K562 (cell line): ENCODE data around the gene FADS6. TPM values are rescaled to one million over a fixed set of nuclear protein-coding genes. Genes with fewer than 3 reads are reported as not detected.
"Not testable (repeated sequence)": the region's sequence is repeated elsewhere in the genome, so short reads cannot be mapped to it uniquely, and the experiment has no call there.

Experiments used
- ATAC-seq: fragments of 200-7000 bp; cut with Tn5 transposase; 3 replicates; pipeline ENCODE4 v1.9.1; 2020; ENCODE audit warnings: moderate library complexity
- BruUV-seq: library from RNA; stranded (reverse); fragments of 400-500 nt; replicated peaks from 2 replicates; lab custom pipeline; 2021; lab: Mats Ljungman, UMichigan
- CTCF ChIA-PET: fragments of 300-600 bp; formaldehyde crosslinking; extraction: SDS; loops from one replicate; lab custom pipeline; 2021; ENCODE audit warnings: low intra/inter-chr PET ratio; lab: Yijun Ruan, JAX
- POLR2A ChIA-PET: fragments of 300-600, 350-650 bp; sonication (Branson Sonifier 250); formaldehyde crosslinking; extraction: SDS; loops from one replicate; lab custom pipeline; 2021; ENCODE audit warnings: antibody characterized with exemption, inconsistent platforms; lab: Yijun Ruan, JAX
- DNase-seq, 4 experiments: peaks; one replicate each; pipeline versions ENCODE4 v3.0.0 to v3.0.0-alpha.2; 2011 to 2018; ENCODE audit warnings: low spot score in 3 of 4, mixed read lengths in 3 of 4; ENCODE audit errors: extremely low read depth in 1 of 4
- FAIRE-seq: peaks from 2 replicates; lab custom pipeline; 2011; peaks lifted over from hg19 to GRCh38; lab: Jason Lieb, UNC
- H2AFZ ChIP-seq: 2 replicates; pipeline ENCODE4 v1.6.0; 2011; ENCODE audit warnings: low read depth, low read length, control low read depth, inconsistent platforms
- H3K27ac ChIP-seq: fragments of 200-600 bp; 3 replicates; pipeline ENCODE4 v1.8.0; 2011; ENCODE audit warnings: low read depth, mild to moderate bottlenecking, control low read depth, inconsistent platforms, low read length, moderate library complexity, mixed read lengths; ENCODE audit errors: extremely low read depth
- H3K27me3 ChIP-seq, 2 experiments: fragments of 300-600 bp in 1 of 2; 2 replicates in 1 of 2; 3 replicates in 1 of 2; pipeline versions ENCODE4 v1.6.0 to v1.8.0; 2011; ENCODE audit warnings: inconsistent platforms in 2 of 2, low read length in 2 of 2, mild to moderate bottlenecking in 1 of 2, mixed read lengths in 1 of 2, moderate library complexity in 1 of 2; ENCODE audit not compliant: control insufficient read depth in 2 of 2, insufficient read depth in 2 of 2
- H3K36me3 ChIP-seq: fragments of 300-600 bp; 3 replicates; pipeline ENCODE4 v1.8.0; 2011; ENCODE audit warnings: mild to moderate bottlenecking, low read length, inconsistent platforms; ENCODE audit not compliant: control insufficient read depth, insufficient read depth
- H3K4me1 ChIP-seq, 2 experiments: fragments of 200-600 bp in 1 of 2; replicated peaks in 1 of 2; 2 replicates in 1 of 2; 3 replicates in 1 of 2; pipeline versions ENCODE4 v1.5.1 to v1.8.0; 2011; ENCODE audit warnings: inconsistent platforms in 2 of 2, low read length in 2 of 2, mild to moderate bottlenecking in 1 of 2, mixed read lengths in 1 of 2, moderate library complexity in 1 of 2; ENCODE audit not compliant: control insufficient read depth in 2 of 2, insufficient read depth in 2 of 2
- H3K4me2 ChIP-seq: 2 replicates; pipeline ENCODE4 v1.6.1; 2011; ENCODE audit warnings: low read length, control low read depth, inconsistent platforms, mixed read lengths; ENCODE audit not compliant: insufficient read depth
- H3K4me3 ChIP-seq: fragments of 200-600 bp; sonication (generic), shearing (Covaris generic); 2 replicates; pipeline ENCODE4 v1.5.1; 2016; ENCODE audit warnings: control low read depth, inconsistent platforms
- H3K79me2 ChIP-seq: fragments of 200-600 bp; 3 replicates; pipeline ENCODE4 v1.8.0; 2011; ENCODE audit warnings: low read length, inconsistent platforms; ENCODE audit not compliant: control insufficient read depth, insufficient read depth
- H3K9ac ChIP-seq, 2 experiments: 2 replicates each; pipeline versions ENCODE4 v1.6.0 to v1.6.1; 2011; ENCODE audit warnings: low read depth in 2 of 2, low read length in 2 of 2, control low read depth in 1 of 2, inconsistent platforms in 1 of 2, mild to moderate bottlenecking in 1 of 2, mixed read lengths in 1 of 2; ENCODE audit not compliant: insufficient read depth in 1 of 2
- H3K9me1 ChIP-seq: one replicate; pipeline ENCODE4 v1.6.0; 2011; ENCODE audit warnings: inconsistent platforms, mild to moderate bottlenecking, low read length, moderate library complexity; ENCODE audit not compliant: control insufficient read depth, insufficient read depth
- H3K9me3 ChIP-seq: replicated peaks from 2 replicates; pipeline ENCODE4 v1.5.1; 2011; ENCODE audit warnings: low read depth, low read length, inconsistent platforms; ENCODE audit not compliant: control insufficient read depth, insufficient read depth
- H4K20me1 ChIP-seq: replicated peaks from 2 replicates; pipeline ENCODE4 v1.6.1; 2011; ENCODE audit warnings: low read length, inconsistent platforms, mixed read lengths; ENCODE audit not compliant: control insufficient read depth, insufficient read depth
- EGR1 ChIP-seq: fragments of 450-650 bp; conservative IDR thresholded peaks from 2 replicates; pipeline ENCODE4 v1.6.1; 2017; ENCODE audit warnings: mild to moderate bottlenecking
- ETS2 ChIP-seq: IDR thresholded peaks from 2 replicates; pipeline ENCODE4 v1.6.1; 2016; ENCODE audit warnings: borderline replicate concordance, missing genetic modification characterization, mild to moderate bottlenecking, moderate library complexity, missing compliant biosample characterization; ENCODE audit not compliant: poor library complexity, severe bottlenecking
- NR2F6 ChIP-seq: fragments of 450-650 bp; formaldehyde crosslinking; IDR thresholded peaks from 2 replicates; pipeline ENCODE4 v1.4.0; 2020; ENCODE audit warnings: mild to moderate bottlenecking
- PRMT5 ChIP-seq: sonication (generic); formaldehyde crosslinking; IDR thresholded peaks from 2 replicates; pipeline ENCODE4 v1.5.0; 2020; ENCODE audit warnings: missing genetic modification reagents
- PYGO2 ChIP-seq: fragments of 450-650 bp; IDR thresholded peaks from 2 replicates; pipeline ENCODE4 v1.6.1; 2016; ENCODE audit warnings: mild to moderate bottlenecking, missing genetic modification characterization, moderate library complexity, missing compliant biosample characterization
- ZNF79 ChIP-seq: fragments of 250-450 bp; sonication (Bioruptor Pico); IDR thresholded peaks from 2 replicates; pipeline ENCODE4 v1.4.0; 2020; ENCODE audit warnings: low read depth, mild to moderate bottlenecking, moderate library complexity
- WGBS: fragments of 100-300 bp; shearing (Covaris generic); methylation state at CpG from one replicate; pipeline ENCODE4 v1.1.6; 2016; ENCODE audit warnings: low coverage, mixed read lengths; ENCODE audit not compliant: insufficient coverage; ENCODE audit errors: missing lambda C conversion rate; 5-methylcytosine and 5-hydroxymethylcytosine counted together
- in situ Hi-C: fragments of 300-500 bp; cut with MboI; formaldehyde crosslinking; loops from 4 replicates; pipeline ENCODE4 v1.15.0; 2018; ENCODE audit warnings: inconsistent platforms, mixed read lengths
- intact Hi-C: fragments of 100-400 bp; cut with micrococcal nuclease; formaldehyde crosslinking; loops from 2 replicates; pipeline ENCODE4 v1.14.2; 2022
- polyA plus RNA-seq, 8 experiments: library from polyadenylated mRNA; depleted of rRNA in 4 of 8; stranded (reverse) in 5 of 8; unstranded in 3 of 8; fragments of >200 nt; fragmentation: Nextera tagmentation in 2 of 8; fragmentation: Illumina TruSeq in 1 of 8; extraction: Ambion mirVana in 2 of 8; extraction: Trizol in 1 of 8; gene quantifications; 2 replicates each; pipeline versions ENCODE4 v1.2.1 to v1.2.3, GENCODE V29; 2011 to 2014; ENCODE audit warnings: inconsistent platforms in 1 of 8, missing spikeins in 1 of 8
- total RNA-seq, 7 experiments: library from RNA; depleted of rRNA in 6 of 7; stranded (reverse); fragments of >200 nt in 6 of 7; fragmentation: Illumina TruSeq in 2 of 7; extraction: Trizol in 2 of 7; gene quantifications; 2 replicates each; pipeline versions ENCODE4 v1.2.1 to v1.2.3, GENCODE V29; 2011 to 2021; ENCODE audit warnings: low replicate concordance in 1 of 7

Gene FADS6
- total and polyA plus RNA-seq, 9 of the 15 experiments (the other 6 are each of a cell fraction or from before 2014, with no cell fraction given), result 0.18 to 0.22 TPM; not detected in 7

DNA sequence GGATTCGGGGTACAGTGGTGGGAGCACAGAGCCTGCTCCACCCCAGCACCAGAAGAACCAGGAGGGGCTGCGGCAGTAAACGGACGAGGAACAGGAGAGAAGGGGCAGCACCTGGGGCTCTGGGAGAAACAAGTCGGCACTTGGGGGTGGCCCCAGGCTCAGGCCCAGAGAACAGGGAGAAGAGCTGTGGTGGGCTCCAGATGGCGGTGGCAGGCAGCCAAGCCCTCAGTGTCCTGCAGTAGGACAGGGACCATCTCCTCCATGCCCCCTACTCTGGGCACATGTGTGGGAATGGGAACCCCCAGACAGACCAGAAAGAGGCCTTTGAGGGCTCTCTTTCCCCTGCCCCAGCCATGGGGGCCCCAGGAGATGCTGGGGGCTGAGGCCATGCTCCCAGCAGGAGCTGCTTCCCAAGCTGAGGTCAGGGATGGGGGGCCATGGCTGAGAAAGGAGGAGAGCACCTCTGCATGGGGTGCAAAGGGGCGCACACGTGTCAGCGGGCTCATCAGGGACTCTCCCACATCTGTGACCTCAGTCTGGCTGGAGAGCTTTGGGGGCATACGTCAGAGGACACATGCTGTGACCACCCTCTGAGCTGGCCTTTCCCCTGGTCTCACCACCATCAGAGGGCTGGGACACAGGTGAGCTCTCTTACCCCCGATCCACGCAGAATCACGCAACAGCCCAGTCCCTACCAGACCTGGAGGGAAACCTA, 22.9 kb upstream of the FADS6 start (continued):
- TF ChIP-seq PYGO2 (tag) (no peak), ETS2 (tag) (no peak), NR2F6 (CRISPR knock-in tag) (no peak), ZNF79 (CRISPR knock-in tag) (no peak), EGR1 (no peak), PRMT5 (CRISPR knock-in tag) (no peak)

DNA sequence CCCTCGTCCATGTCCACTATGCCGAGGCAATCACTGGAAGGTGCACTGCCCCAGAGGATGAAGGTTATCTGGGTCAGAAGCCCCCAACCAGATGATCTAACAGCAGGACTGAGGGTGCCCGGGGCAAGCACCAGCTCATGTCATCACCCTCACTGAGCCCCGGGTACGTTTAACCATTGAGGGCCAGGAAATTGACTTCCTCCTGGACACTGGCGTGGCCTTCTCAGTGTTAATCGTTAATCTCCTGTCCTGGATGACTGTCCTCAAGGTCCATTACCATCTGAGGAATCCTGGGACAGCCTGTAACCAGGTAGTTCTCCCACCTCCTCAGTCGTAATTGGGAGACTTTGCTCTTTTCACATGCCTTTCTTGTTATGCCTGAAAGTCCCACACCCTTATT, 18.0 kb upstream of the FADS6 start:
- H3K27ac ChIP-seq, DNase-seq, H3K79me2 ChIP-seq, in situ Hi-C loops, H2AFZ ChIP-seq, H3K9me1 ChIP-seq, H3K36me3 ChIP-seq, H3K4me1 ChIP-seq, H3K4me3 ChIP-seq, H3K4me2 ChIP-seq, FAIRE-seq, H3K9me3 ChIP-seq, H4K20me1 ChIP-seq, H3K27me3 ChIP-seq, intact Hi-C loops, ATAC-seq, BruUV-seq, H3K9ac ChIP-seq, CTCF ChIA-PET: not testable (repeated sequence)
- 27% methylated on average over 6 of the region's 8 CpGs for WGBS
- POLR2A ChIA-PET, result interaction anchor here (0.6 to 1.7 kb wide), 2 partner anchors 23 to 119 kb away, joined by 3 to 4 read pairs; no protein-coding TSS in a partner anchor

DNA sequence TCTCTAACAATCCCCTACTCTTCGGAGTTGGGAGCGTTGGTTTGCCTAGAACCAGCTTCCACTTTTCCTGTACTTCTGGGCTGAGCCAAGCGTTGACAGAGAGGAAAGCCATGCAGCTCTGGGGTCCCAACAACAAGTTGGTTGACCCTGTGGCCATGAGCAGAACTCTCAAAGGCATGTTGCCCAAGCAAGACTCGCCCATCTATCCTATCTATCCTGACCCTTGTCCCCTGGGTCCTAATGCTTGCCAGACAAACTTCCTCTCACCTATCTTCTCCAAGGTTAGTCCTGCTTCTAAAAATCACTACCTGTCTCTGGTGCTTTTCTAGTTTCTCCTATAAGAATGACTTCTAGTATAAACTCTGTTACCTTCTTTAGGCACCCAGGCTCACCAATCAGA, 15.7 kb upstream of the FADS6 start:
- FAIRE-seq, H3K9me1 ChIP-seq, H4K20me1 ChIP-seq, in situ Hi-C loops, BruUV-seq, H3K79me2 ChIP-seq, H3K9me3 ChIP-seq, H3K27me3 ChIP-seq, H3K27ac ChIP-seq, DNase-seq, H3K4me1 ChIP-seq, intact Hi-C loops, H3K4me3 ChIP-seq, H3K9ac ChIP-seq, H3K36me3 ChIP-seq, POLR2A ChIA-PET, CTCF ChIA-PET, H3K4me2 ChIP-seq, ATAC-seq: not testable (repeated sequence)
- 22% methylated on average over 4 of the region's 4 CpGs for whole genome bisulfite sequencing
- H2AFZ ChIP-seq, result peak overlapping the region; percentile 40; the same call in 1 of the 2 replicates
